SKM-1 (cell line): Measurements from ENCODE around the gene MEX3D.

Experiments used
- DNase-seq: peaks from one replicate; lab custom pipeline; 2025; ENCODE audit not compliant: unreplicated experiment; lab: John Stamatoyannopoulos, UW

Gene MEX3D

GRCh38 chr19:1598777-1599459, 30.8 kb upstream of the MEX3D start:
- DNase-seq, result no peak

- DNase-seq, result no peak
Measured at GRCh38 chr19:1593501-1593772, 25.3 kb upstream of the MEX3D start.

- DNase-seq, result peak; percentile 88
Measured at GRCh38 chr19:1592755-1593500, 24.8 kb upstream of the MEX3D start, which contains the start of gene MBD3. MBD3 (minus strand) TSS chr19:1592865; CDS start chr19:1592631, 234 bp downstream.

DNA sequence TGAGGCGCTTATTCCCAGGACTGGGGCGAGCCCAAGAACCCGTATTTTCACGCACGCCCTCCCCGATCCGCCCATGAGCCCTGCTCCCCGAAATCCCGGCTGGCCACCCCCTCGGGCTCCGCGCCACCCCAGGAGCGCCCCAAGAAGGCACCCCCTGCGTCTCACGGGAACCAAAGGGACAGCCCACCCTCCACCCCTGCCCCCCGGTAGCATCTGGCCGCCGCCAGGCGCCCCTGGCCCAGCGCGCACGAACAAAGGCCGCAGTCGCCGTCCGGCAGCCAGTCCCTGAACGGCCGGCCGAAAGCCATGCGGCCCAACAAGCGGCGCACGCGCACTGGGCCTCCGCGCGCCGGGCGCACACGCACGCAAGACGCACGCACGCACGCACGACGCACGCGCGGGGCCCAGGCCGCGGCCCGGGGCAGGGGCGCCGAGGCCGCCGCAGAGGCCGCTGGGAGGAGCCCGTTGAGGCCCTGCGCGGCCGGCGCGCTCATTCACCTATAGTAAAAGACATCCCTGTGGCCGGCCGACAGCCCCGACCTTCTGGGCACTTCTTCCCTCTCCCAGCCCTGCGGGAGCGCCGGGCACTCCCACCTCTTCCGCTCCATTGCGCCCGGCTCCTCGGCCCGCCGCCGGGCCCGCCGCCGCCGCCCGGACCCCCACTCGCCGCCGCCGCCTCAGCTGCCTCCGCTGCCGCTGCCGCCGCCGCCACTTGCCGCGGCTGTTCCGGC, 24.1 kb upstream of the MEX3D start:
- DNase-seq, result no peak

- no peak for DNase-seq
Measured at GRCh38 chr19:1591421-1592023, 23.4 kb upstream of the MEX3D start.

DNA sequence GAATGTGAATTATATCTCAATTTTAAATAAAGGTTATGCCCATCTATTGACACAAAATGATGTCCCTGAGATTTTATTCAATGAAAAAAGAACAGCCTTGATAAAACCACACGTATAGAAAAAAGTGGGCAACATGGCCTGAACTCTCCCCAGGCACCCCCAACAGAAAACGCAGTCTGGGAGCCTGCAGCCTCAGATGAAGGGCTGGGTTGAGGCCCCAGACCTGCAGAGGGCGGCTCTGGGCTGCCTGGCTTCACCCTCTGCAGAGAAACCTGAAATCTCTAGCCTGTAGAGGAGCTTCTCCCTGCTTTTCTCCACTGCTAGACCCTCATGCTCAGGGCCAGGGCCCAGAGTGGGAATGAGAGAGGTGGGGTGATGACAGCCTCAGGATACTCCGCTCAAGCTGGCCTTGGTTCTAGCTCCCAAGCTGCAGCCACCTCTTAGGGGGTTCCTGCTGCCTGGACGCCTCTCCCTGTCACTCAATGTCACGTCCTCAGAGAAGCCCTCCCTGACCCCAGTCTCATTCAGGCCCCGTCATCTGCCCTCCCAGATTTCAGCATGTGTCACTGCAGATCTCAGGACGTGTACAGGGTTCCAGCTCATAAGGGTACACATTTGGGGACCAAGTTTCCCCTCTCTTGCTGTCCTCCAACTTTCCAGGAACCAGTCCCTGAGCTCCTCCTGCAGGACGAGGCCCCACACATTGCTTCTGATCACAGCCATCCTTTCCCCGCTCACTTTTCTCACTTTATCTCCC, 22.7 kb upstream of the MEX3D start:
- DNase-seq, result no peak

DNA sequence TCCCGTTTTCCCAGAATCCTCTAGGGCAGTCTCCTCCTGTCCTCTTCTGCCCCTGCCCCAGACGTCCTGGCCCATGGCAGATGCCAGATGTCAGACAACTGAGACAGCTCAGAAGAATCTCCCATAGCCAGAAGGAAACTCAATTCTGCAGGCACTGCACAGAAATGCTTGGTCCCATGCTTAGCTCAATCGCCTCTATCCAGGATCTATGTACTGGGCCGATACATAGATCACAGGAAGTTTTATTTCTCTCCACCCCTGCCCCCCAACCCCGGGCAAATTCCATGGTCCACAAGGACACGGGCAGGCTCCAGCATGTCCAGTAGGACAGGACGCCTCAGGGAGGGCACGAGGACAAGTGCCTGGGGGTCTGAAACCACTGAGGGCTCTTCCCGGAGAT, 19.7 kb upstream of the MEX3D start:
- no peak for DNase-seq

DNA sequence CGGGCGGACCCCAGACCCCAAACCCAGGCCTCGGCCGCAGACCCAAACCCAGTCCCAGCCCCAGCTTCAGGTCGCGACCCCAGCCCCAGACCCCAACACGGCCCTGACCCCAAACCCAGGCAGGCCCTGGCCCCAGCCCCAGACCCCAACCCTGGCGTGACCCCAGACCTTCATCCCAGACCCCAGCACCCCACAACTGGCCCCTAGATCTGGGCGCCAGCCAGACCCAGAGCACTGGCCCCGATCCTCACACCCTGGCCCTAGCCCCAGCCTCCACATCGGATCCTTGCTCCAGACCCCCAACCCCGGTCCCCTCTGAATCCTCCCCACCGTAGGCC, 17.1 kb upstream of the MEX3D start:
- no peak for DNase-seq

DNA sequence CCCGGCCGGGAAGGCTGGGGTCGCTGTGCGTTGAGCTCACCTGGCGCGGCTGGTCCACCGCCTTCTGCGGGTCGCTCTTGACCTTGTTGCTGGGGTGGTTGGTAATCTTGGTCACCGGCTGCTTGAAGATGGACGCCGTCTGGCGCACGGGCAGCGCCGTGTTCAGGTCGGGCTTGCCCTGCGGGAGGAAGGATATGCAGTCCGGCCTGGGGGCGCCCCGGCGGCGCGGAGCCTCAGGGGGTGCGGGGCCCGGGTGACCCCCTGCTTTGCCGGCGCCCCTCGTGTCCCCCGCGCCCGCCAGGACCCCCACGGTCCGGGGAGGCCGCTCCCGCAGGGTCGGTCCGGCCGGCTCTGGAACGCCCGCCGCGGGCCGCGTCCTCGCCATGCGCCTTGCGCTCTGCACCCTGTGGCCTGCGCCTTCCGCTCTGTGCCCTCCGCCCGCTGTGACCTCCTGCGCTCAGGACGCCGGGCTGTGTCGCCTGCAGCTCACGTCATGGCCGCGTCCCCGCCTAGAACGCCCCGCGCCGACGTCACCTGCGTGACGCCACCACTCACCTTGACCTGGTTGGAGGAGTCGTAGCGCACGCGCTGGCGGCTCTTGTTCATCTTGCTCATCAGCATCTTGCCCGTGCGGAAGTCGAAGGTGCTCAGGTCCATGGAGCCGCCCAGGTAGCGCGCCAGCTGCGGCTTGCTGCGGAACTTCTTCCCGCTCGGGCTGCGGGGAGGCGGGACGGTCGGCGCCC, 16.5 kb upstream of the MEX3D start:
- no peak for DNase-seq

GRCh38 chr19:1582201-1582600, 14.1 kb upstream of the MEX3D start:
- DNase-seq, result no peak

DNA sequence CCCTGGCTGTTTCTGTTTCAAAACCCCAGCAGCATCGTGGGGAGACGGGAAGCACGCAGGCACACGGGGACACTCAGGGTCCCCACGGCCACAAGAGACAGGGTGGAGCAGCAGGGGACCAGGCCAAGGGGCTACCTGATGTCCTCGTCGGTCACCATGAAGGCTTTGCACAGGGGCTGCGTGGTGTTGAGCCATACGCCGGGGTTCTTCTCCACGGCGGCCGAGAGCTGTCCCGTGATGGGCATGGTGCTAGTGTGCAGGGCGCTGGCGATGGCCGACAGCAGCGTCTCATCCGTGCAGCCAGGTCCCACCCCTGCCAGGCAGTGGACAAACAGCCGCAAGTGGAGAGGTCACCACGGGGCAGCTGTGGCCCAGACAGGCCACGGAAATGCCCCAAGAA, 12.8 kb upstream of the MEX3D start:
- DNase-seq, result no peak

GRCh38 chr19:1580382-1580781, 12.3 kb upstream of the MEX3D start:
- DNase-seq, result no peak

GRCh38 chr19:1579222-1579621, 11.1 kb upstream of the MEX3D start:
- no peak for DNase-seq

GRCh38 chr19:1577929-1578618, 9.9 kb upstream of the MEX3D start:
- DNase-seq, result no peak

DNA sequence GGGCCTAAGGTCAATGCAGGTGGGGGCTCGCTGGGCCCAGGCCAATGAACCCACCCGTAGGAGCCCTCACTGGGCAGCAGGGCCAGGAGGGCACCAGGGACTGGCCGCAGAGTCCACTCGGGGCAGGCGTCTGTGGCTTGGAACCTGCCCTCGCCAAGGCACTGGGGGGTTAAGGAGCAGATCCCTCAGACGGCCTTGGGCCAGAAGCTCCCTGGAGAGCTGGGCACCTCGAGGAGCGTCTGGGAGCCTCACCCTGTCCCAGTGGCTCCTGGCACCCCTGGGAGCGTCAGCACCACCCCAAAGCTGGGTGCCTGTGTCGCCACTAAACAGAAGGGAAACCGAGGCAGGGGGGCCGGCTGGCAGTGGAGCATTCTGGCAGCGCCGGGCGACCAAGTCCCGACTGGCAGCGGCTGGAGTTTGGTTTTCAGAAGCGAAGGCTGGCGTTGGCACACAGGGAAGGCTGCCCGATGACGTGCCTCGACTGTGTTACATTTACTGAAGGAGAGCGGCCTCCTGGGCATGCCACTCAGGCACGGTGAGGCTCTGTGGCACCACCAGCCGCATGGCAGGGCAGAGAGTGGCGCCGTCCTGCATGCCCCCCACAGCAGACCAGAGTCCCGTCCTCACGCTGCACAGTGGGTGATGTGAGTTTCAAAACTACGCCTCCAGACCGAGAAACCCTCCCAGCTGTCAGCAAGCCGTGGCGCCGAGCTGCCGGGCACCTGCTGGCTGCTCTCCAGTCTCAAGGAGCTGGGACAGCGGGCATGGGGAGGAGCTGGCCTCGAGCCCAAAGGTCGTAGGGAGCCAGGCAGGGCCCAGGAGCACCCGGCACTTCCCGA, 9.2 kb upstream of the MEX3D start:
- DNase-seq, result no peak

DNA sequence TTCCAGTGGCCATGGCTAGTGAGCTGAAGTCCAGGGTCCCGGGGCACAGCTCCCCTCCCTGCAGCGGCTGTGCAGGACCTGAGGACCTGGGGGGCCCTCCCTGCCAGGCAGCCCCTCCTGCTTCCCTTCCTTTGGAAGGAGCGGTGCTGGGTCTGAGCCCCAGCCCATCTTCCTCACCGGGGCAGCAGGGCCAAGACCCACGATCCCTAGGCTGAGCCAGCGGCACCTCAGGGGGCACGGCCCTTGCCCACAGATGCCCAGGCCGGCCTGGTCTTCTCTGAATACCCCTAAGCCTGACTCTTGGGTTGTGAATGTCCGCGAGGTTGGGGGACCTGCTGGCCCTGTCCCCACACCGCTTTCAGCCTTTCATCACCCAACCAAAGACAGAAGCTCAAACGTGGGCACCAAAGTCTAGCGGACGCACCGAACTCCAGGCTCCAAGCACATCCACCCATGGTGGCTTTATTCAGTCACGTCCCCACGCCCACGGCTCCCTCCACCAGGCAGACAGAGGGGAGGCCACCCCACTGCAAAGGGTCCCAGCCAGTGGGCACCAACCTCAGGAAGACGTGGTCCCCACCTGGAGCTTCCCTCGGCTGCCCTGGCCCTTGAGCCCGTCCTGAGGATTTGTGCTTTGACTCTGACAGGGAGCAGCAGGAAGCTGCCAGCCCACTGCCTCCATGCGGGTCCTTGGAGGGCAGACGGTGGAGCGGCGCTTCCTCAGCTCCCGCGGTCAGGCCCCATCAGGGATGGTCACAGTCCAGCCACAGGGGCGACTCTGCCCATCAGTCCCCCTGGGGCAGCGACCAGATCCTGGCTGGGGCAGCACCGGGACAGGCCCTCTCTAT, 8.3 kb upstream of the MEX3D start:
- no peak for DNase-seq

GRCh38 chr19:1575323-1576241, 7.5 kb upstream of the MEX3D start:
- DNase-seq, result no peak
